Suprapubic skin (tissue), 4 donors: ENCODE measurements around the gene TPBG. TPM values are rescaled to one million over a fixed set of nuclear protein-coding genes. Genes with fewer than 3 reads are reported as not detected.

ENCODE experiments used
- DNase-seq, 2 donors: peaks; one replicate each; pipeline ENCODE4 v3.0.0-alpha.2; 2019; ENCODE audit warnings: low spot score in 2 of 2
- H3K27ac ChIP-seq: fragments of 200-600 bp; sonication (generic); one replicate; pipeline ENCODE4 v1.5.1; 2019
- H3K27me3 ChIP-seq: fragments of 200-600 bp; sonication (generic); one replicate; pipeline ENCODE4 v1.5.1; 2019
- H3K36me3 ChIP-seq: fragments of 200-600 bp; sonication (generic); one replicate; pipeline ENCODE4 v1.5.1; 2019
- H3K4me1 ChIP-seq: fragments of 200-600 bp; sonication (generic); one replicate; pipeline ENCODE4 v1.5.1; 2019
- H3K4me3 ChIP-seq: fragments of 200-600 bp; sonication (generic); one replicate; pipeline ENCODE4 v1.5.1; 2019; ENCODE audit warnings: mild to moderate bottlenecking
- H3K9me3 ChIP-seq: fragments of 200-600 bp; sonication (generic); one replicate; pipeline ENCODE4 v1.5.1; 2019
- EP300 ChIP-seq: sonication (generic); formaldehyde crosslinking; IDR thresholded peaks from one replicate; pipeline ENCODE4 v1.6.1; 2017; ENCODE audit warnings: antibody characterized with exemption
- POLR2A ChIP-seq, 2 donors: fragments of 450-650 bp; IDR thresholded peaks; one replicate each; pipeline ENCODE4 v1.6.1; 2017; ENCODE audit warnings: antibody characterized with exemption in 2 of 2, mild to moderate bottlenecking in 2 of 2, moderate library complexity in 2 of 2
- POLR2AphosphoS5 ChIP-seq, 3 donors: sonication (generic); formaldehyde crosslinking; IDR thresholded peaks; one replicate each; pipeline ENCODE4 v1.6.1; 2017; ENCODE audit warnings: antibody characterized with exemption in 3 of 3
- WGBS: methylation state at CpG from one replicate; pipeline ENCODE4 v1.1.5; 2018; 5-methylcytosine and 5-hydroxymethylcytosine counted together
- total RNA-seq, 4 donors: library from RNA; depleted of rRNA; stranded (reverse); fragments of >200 nt; gene quantifications; one replicate each; pipeline ENCODE4 v1.1.0, GENCODE V29; 2016
- TF ChIP-seq, protein P1 (sequence below), 2 donors: fragments of 200-600 bp in 1 of 2; fragments of 450-650 bp in 1 of 2; sonication (generic) in 1 of 2; IDR thresholded peaks; one replicate each; pipeline ENCODE4 v1.5.1; 2016 to 2019; ENCODE audit warnings: antibody characterized with exemption in 2 of 2, mild to moderate bottlenecking in 1 of 2, moderate library complexity in 1 of 2

Gene TPBG
- total RNA-seq, 4 donors from 2014 or later, result 24.4 to 32.0 (median 29.5) TPM

DNA sequence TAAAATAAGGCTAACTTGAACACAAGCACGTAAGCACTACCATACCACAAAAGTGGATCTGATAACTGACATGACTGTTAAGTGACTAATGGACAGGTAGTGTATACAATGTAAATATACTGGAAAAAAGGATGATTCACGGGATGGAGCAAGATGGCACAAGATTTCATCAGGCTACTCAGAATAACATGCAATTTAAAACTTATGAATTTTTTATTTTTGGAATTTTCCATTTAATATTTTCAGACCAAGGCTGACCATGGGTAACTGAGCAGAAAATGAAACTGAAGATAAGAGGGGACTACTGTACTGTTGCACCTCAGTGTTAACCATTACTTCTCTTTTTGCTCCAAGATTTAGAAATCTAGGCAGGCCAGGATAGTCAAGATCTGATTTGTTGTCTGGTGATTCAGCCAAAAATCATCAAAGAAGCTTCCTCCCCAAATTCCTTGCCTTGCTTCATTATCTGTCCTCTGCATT lies 45.4 kb downstream of the TPBG start:
- no peak overlapping the region for H3K4me3 ChIP-seq
- H3K9me3 ChIP-seq, result no peaks in the 10 kb centered on the region
- no peak overlapping the region for H3K27ac ChIP-seq
- no peaks in the 10 kb centered on the region for H3K27me3 ChIP-seq
- H3K36me3 ChIP-seq, result no peaks in the 10 kb centered on the region
- no peak for DNase-seq
- H3K4me1 ChIP-seq, result no peaks in the 10 kb centered on the region
- 81% methylated on average over 2 of the region's 2 CpGs for WGBS
- TF ChIP-seq, protein P1, sequence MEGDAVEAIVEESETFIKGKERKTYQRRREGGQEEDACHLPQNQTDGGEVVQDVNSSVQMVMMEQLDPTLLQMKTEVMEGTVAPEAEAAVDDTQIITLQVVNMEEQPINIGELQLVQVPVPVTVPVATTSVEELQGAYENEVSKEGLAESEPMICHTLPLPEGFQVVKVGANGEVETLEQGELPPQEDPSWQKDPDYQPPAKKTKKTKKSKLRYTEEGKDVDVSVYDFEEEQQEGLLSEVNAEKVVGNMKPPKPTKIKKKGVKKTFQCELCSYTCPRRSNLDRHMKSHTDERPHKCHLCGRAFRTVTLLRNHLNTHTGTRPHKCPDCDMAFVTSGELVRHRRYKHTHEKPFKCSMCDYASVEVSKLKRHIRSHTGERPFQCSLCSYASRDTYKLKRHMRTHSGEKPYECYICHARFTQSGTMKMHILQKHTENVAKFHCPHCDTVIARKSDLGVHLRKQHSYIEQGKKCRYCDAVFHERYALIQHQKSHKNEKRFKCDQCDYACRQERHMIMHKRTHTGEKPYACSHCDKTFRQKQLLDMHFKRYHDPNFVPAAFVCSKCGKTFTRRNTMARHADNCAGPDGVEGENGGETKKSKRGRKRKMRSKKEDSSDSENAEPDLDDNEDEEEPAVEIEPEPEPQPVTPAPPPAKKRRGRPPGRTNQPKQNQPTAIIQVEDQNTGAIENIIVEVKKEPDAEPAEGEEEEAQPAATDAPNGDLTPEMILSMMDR (IDR thresholded peaks at IDR 0.05), result no peak
- no peak for TF ChIP-seq EP300
- TF ChIP-seq POLR2AphosphoS5 (IDR thresholded peaks at IDR 0.05), result no peak
- no peak for TF ChIP-seq POLR2A (IDR thresholded peaks at IDR 0.05)

DNA sequence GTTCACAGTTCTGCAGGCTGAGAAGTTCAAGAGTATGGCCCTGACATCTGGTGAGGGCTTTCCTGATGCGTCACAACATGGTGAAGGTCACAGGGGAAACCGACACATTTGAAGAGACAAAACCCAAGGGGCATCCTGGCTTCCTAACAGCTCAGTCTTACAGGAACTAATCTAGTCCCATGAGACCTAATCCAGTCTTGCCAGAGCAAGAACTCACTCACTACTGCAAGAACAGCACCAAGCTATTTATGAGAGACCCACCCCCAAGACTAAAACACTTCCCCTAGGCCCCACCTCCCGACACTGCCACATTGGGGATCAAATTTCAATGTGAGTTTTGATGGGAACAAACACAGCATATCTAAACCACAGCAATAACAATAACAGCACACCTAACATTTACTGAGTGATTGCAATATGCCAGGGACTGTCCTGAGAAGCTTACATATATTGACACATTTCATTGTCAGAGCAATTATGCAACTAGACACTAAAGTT lies 46.6 kb downstream of the TPBG start:
- Histone ChIP-seq H3K9me3 (no peaks in the 10 kb centered on the region), H3K36me3 (no peaks in the 10 kb centered on the region), H3K4me1 (no peaks in the 10 kb centered on the region), H3K27ac (no peak overlapping the region), H3K27me3 (no peaks in the 10 kb centered on the region), H3K4me3 (no peak overlapping the region)
- TF ChIP-seq POLR2A (IDR thresholded peaks at IDR 0.05) (no peak), EP300 (no peak), POLR2AphosphoS5 (IDR thresholded peaks at IDR 0.05) (no peak)
- TF ChIP-seq, protein P1 (IDR thresholded peaks at IDR 0.05), result no peak
- WGBS, result 82% methylated on average over 3 of the region's 3 CpGs
- no peak for DNase-seq

DNA sequence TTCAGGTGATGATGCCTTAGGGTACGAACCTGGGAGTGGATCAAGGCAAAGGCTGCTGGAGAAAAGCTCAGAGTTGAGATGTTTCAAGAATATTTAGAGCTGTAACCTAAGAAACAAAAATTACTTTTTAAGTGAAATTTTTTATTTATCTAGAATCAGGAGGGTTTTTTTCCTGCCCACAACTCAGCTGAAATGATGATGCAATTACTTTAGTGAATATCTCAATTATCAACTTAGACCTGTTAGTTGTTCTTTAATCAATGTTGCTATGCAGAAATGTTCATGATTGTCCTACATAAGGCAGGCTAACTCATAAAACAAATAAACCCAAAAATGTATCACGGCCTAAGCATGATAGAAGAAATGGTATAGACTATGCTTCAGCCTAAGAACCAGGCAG lies 50.3 kb downstream of the TPBG start:
- TF ChIP-seq EP300 (no peak), POLR2AphosphoS5 (IDR thresholded peaks at IDR 0.05) (no peak), POLR2A (IDR thresholded peaks at IDR 0.05) (no peak)
- TF ChIP-seq, protein P1 (IDR thresholded peaks at IDR 0.05), result no peak
- H3K4me3 ChIP-seq, result no peak overlapping the region
- 84% methylated on average over 2 of the region's 2 CpGs for WGBS
- no peaks in the 10 kb centered on the region for H3K27me3 ChIP-seq
- no peak overlapping the region for H3K27ac ChIP-seq
- no peak for DNase-seq
- no peaks in the 10 kb centered on the region for H3K4me1 ChIP-seq
- H3K9me3 ChIP-seq, result no peaks in the 10 kb centered on the region
- H3K36me3 ChIP-seq, result no peaks in the 10 kb centered on the region

DNA sequence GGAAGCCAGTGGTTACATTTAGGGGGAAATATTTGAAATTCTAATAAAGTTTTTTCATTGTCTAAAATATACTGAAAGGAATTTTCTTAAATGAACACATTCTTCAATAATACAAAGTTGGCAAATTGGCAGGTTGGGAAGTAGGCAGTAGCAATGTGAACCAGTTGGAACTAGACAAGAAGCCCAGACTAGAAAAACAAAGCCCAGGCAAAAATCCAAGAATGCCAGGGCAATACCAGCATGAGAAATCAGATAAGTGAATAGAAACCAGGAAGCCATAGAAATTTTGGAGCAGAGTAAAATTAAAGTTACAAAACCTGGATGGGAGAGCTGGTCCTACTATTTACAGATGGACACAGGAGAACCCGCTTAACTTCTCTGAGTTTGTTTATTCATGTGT lies 52.2 kb downstream of the TPBG start:
- no peaks in the 10 kb centered on the region for H3K4me1 ChIP-seq
- WGBS, result 94% methylated on average over 1 of the region's 1 CpG
- no peak for TF ChIP-seq EP300
- TF ChIP-seq, protein P1 (IDR thresholded peaks at IDR 0.05), result no peak
- no peaks in the 10 kb centered on the region for H3K9me3 ChIP-seq
- H3K27ac ChIP-seq, result no peak overlapping the region
- no peak overlapping the region for H3K4me3 ChIP-seq
- no peak for DNase-seq
- H3K36me3 ChIP-seq, result no peaks in the 10 kb centered on the region
- no peaks in the 10 kb centered on the region for H3K27me3 ChIP-seq

DNA sequence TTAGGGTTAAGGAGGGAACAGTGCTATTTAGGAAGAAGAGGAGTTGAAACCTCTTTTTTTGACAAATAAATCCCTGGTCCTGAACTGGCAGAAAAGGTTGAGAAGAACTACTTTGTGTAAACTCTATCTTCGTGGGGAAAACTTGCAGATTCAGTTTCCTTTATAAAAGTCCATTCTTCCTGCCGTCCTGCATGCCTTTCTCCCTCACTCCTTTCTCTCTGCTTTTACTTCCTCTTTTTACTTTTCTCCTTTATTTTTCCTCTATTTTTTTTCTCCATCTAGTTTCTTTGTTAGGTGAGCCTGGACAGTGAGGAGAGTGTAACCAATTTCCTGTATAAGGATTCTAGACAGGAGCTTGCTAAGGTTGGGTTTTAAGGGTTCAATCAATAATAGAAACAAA lies 52.7 kb downstream of the TPBG start:
- Histone ChIP-seq H3K4me1 (no peaks in the 10 kb centered on the region), H3K4me3 (no peak overlapping the region), H3K36me3 (no peaks in the 10 kb centered on the region), H3K27ac (no peak overlapping the region), H3K9me3 (no peaks in the 10 kb centered on the region), H3K27me3 (no peaks in the 10 kb centered on the region)
- 86% methylated on average over 2 of the region's 2 CpGs for WGBS
- no peak for DNase-seq
- TF ChIP-seq POLR2A (IDR thresholded peaks at IDR 0.05), result no peak

Other genes starting within 250 kb of the TPBG start
- gene IBTK, start 116.1 kb upstream of the TPBG start, total RNA-seq, result 10 to 100 TPM; 13.6 to 27.6 (median 18.1) TPM